ENCODE results near the gene TRIM2.

Gene TRIM2

GRCh38 chr4:153293742-153294057 is 89.5 kb downstream of the TRIM2 start:
- Mint-ChIP-seq H3K9me3 (no peaks in the 10 kb centered on the region), H3K27me3 (no peaks in the 10 kb centered on the region), H3K4me3 (no peak overlapping the region), H3K27ac (no peak overlapping the region), H3K36me3 (peaks cover 6% of the 10 kb centered on the region), H3K4me1 (peaks cover 6% of the 10 kb centered on the region)

- H3K27me3 Mint-ChIP-seq, result no peaks in the 10 kb centered on the region
- H3K4me1 Mint-ChIP-seq, result peaks cover 5% of the 10 kb centered on the region
- H3K27ac Mint-ChIP-seq, result no peak overlapping the region
- H3K9me3 Mint-ChIP-seq, result no peaks in the 10 kb centered on the region
- H3K4me3 Mint-ChIP-seq, result no peak overlapping the region
- H3K36me3 Mint-ChIP-seq, result peaks cover 12% of the 10 kb centered on the region
Observed at GRCh38 chr4:153294631-153295030, 90.4 kb downstream of the TRIM2 start.

DNA sequence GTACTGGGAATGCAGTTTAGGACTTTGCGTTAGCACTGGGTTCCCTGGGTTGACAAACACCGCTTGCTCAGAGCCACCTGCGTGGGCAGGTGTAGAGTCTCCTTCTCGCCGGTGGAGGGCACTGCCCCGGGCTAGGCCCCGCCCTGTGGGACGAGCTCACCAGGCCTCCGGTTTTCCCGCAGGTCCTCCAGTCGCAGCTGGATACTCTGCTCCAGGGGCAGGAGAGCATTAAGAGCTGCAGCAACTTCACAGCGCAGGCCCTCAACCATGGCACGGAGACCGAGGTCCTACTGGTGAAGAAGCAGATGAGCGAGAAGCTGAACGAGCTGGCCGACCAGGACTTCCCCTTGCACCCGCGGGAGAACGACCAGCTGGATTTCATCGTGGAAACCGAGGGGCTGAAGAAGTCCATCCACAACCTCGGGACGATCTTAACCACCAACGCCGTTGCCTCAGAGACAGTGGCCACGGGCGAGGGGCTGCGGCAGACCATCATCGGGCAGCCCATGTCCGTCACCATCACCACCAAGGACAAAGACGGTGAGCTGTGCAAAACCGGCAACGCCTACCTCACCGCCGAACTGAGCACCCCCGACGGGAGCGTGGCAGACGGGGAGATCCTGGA is 91.0 kb downstream of the TRIM2 start:
- Mint-ChIP-seq H3K27ac (no peak overlapping the region), H3K9me3 (no peaks in the 10 kb centered on the region), H3K36me3 (peaks cover 17% of the 10 kb centered on the region), H3K27me3 (no peaks in the 10 kb centered on the region), H3K4me1 (peaks cover 5% of the 10 kb centered on the region), H3K4me3 (no peak overlapping the region)

DNA sequence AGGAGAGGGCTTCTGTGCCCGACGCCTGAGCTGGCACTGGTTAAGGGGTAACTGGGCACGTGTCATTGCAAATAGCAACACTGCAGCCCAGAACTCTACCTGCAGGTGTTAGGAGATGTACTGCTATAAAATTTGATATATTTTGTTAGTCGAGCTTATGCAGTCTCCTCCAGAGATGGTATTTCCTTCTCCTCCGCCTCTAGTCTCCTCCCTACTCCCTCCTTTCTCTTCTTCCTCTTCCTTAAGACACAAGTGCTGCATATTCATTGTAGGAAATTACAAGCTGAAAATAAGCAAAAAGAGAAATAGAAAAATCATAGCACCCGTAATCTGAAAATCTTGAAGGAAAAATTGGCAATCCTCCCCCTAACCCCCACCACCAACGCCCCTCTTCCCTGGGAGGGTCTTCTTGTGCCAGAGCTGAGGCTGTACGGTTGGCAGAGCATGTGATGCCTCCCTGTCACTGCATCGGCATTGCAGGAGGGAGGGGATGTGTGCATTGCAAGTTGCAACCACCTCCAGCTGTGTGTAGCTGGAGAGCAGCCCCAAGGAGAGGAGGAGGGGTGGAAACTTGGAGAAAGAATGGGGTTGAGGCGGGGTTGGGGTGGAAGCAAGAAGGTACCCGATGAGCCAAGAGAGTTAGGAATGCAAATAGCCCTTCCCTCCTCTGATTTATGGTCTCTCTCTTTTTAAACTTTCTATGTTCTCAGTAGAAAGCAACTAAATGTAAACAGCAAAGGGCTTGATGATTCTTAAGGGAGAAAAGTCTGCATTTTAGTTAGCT is 92.0 kb downstream of the TRIM2 start:
- Mint-ChIP-seq H3K9me3 (no peaks in the 10 kb centered on the region), H3K4me1 (peaks cover 5% of the 10 kb centered on the region), H3K27ac (no peak overlapping the region), H3K4me3 (no peak overlapping the region), H3K27me3 (no peaks in the 10 kb centered on the region), H3K36me3 (peaks cover 21% of the 10 kb centered on the region)

DNA sequence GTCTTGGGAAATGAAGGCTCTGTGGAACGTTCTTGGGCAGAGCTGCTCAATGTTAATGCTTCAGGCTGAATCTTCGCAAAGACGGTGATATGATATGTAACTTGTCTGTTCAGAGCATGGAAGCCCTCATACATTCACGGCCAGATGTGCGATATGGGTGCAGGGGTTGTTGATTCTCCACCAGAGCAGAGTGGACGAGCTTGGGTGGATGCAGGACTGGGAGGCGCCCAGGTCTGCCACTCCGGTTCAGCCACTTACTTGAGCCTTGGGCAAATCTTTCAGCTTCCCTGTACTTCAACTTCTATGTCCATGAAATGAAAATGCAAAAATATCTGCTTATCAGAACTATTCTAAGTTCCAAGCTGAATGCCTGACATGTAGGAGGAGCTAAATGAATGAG is 92.9 kb downstream of the TRIM2 start:
- Mint-ChIP-seq H3K4me1 (peaks cover 5% of the 10 kb centered on the region), H3K4me3 (no peak overlapping the region), H3K27me3 (no peaks in the 10 kb centered on the region), H3K36me3 (peaks cover 27% of the 10 kb centered on the region), H3K9me3 (no peaks in the 10 kb centered on the region), H3K27ac (no peak overlapping the region)

DNA sequence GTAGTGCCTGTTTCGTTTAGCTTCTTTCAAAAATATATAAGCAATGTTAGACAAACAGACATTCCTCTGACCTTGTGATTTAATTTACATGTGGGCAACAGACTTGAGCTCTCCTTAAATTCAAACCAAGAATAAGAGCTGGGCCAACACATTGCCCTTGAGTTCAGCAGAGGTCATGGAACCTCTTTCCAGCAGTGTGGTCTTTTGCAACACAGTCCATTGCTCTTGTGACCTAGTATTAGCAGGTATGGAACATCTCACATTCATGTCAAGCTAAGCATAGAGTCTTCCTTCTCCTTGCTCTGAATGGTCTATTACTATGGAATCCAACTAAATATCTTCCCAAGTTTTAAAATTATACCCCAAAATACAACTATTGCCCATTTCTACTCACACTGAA is 106.5 kb downstream of the TRIM2 start:
- Mint-ChIP-seq H3K9me3 (no peaks in the 10 kb centered on the region), H3K4me1 (no peaks in the 10 kb centered on the region), H3K36me3 (peaks cover 1% of the 10 kb centered on the region), H3K27me3 (no peaks in the 10 kb centered on the region), H3K4me3 (no peak overlapping the region), H3K27ac (no peak overlapping the region)

GRCh38 chr4:153314915-153315314 is 110.7 kb downstream of the TRIM2 start:
- H3K36me3 Mint-ChIP-seq, result peaks cover 1% of the 10 kb centered on the region
- no peaks in the 10 kb centered on the region for H3K9me3 Mint-ChIP-seq
- no peaks in the 10 kb centered on the region for H3K27me3 Mint-ChIP-seq
- H3K4me1 Mint-ChIP-seq, result no peaks in the 10 kb centered on the region
- no peak overlapping the region for H3K4me3 Mint-ChIP-seq
- no peak overlapping the region for H3K27ac Mint-ChIP-seq

GRCh38 chr4:153318696-153319320 is 114.6 kb downstream of the TRIM2 start:
- Mint-ChIP-seq H3K27me3 (no peaks in the 10 kb centered on the region), H3K27ac (no peak overlapping the region), H3K4me1 (no peaks in the 10 kb centered on the region), H3K36me3 (no peaks in the 10 kb centered on the region), H3K4me3 (no peak overlapping the region), H3K9me3 (no peaks in the 10 kb centered on the region)

- no peaks in the 10 kb centered on the region for H3K36me3 Mint-ChIP-seq
- H3K27me3 Mint-ChIP-seq, result no peaks in the 10 kb centered on the region
- no peak overlapping the region for H3K27ac Mint-ChIP-seq
- H3K4me3 Mint-ChIP-seq, result no peak overlapping the region
- H3K9me3 Mint-ChIP-seq, result no peaks in the 10 kb centered on the region
- H3K4me1 Mint-ChIP-seq, result no peaks in the 10 kb centered on the region
Observed at GRCh38 chr4:153322791-153323190, 118.5 kb downstream of the TRIM2 start.

- H3K4me1 Mint-ChIP-seq, result no peaks in the 10 kb centered on the region
- H3K27me3 Mint-ChIP-seq, result no peaks in the 10 kb centered on the region
- no peak overlapping the region for H3K27ac Mint-ChIP-seq
- no peak overlapping the region for H3K4me3 Mint-ChIP-seq
- no peaks in the 10 kb centered on the region for H3K36me3 Mint-ChIP-seq
- no peaks in the 10 kb centered on the region for H3K9me3 Mint-ChIP-seq
Observed at GRCh38 chr4:153324046-153324445, 119.8 kb downstream of the TRIM2 start.

- Mint-ChIP-seq H3K4me1 (no peaks in the 10 kb centered on the region), H3K27ac (no peak overlapping the region), H3K9me3 (no peaks in the 10 kb centered on the region), H3K27me3 (no peaks in the 10 kb centered on the region), H3K36me3 (no peaks in the 10 kb centered on the region), H3K4me3 (no peak overlapping the region)
Observed at GRCh38 chr4:153325558-153325957, 121.3 kb downstream of the TRIM2 start.

DNA sequence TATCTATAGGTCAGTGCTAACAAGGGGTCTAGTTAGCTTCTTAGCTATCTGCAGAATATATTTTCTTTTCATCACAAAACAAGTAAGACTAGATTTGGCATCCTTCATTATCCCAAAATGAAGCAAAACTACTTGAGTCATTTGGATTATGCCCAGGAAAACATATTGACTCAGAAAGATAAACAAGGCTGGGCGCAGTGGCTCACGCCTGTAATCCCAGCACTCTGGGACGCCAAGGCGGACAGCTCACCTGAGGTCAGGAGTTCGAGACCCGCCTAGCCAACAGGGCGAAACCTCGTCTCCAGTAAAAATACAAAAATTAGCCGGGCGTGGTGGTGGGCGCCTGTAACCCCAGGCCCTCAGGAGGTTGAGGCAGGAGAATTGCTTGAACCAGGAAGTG is 122.3 kb downstream of the TRIM2 start:
- H3K27me3 Mint-ChIP-seq, result no peaks in the 10 kb centered on the region
- no peaks in the 10 kb centered on the region for H3K4me1 Mint-ChIP-seq
- no peak overlapping the region for H3K27ac Mint-ChIP-seq
- H3K9me3 Mint-ChIP-seq, result no peaks in the 10 kb centered on the region
- H3K4me3 Mint-ChIP-seq, result no peak overlapping the region
- H3K36me3 Mint-ChIP-seq, result no peaks in the 10 kb centered on the region

DNA sequence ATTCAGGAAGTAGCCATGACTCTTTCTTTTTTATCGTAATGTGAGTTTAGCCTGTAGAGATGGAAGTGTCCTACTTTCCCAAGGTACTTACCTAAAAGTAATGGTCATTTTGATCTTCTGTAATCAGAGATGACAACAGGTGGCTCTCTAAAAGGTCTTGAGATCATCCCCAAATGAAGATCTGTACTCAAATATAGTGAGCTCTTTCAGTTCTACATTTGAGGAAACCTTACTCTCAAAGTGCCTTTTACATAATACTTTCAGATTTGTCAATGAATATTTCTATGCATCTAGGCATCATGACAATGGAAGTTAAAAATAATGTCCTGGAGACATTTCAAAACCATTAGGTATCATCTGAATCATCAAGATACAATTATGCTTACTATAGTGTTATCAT is 123.0 kb downstream of the TRIM2 start:
- H3K36me3 Mint-ChIP-seq, result no peaks in the 10 kb centered on the region
- no peak overlapping the region for H3K27ac Mint-ChIP-seq
- H3K4me3 Mint-ChIP-seq, result no peak overlapping the region
- no peaks in the 10 kb centered on the region for H3K4me1 Mint-ChIP-seq
- H3K27me3 Mint-ChIP-seq, result no peaks in the 10 kb centered on the region
- H3K9me3 Mint-ChIP-seq, result no peaks in the 10 kb centered on the region

DNA sequence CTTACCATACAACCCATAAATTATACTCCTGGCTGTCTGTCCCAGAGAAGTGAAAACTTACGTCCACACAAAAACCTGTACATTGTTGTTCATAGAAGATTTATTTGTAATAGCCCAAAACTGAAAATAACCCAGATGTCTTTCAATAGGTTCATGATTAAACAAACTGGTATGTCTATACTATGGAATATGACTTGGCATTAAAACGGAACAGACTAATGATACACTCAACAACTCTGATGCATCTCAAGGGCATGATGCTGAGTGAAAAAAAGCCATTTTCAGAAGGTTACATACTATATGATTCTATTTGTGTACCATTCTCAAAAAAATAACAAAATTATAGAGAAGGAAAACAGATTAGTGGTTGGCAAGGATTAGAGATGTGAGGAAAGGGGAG is 128.7 kb downstream of the TRIM2 start:
- Mint-ChIP-seq H3K27me3 (no peaks in the 10 kb centered on the region), H3K4me3 (no peak overlapping the region), H3K4me1 (no peaks in the 10 kb centered on the region), H3K36me3 (no peaks in the 10 kb centered on the region), H3K9me3 (no peaks in the 10 kb centered on the region), H3K27ac (no peak overlapping the region)

- H3K4me3 Mint-ChIP-seq, result no peak overlapping the region
- H3K27me3 Mint-ChIP-seq, result no peaks in the 10 kb centered on the region
- H3K36me3 Mint-ChIP-seq, result no peaks in the 10 kb centered on the region
- H3K4me1 Mint-ChIP-seq, result no peaks in the 10 kb centered on the region
- H3K27ac Mint-ChIP-seq, result no peak overlapping the region
- H3K9me3 Mint-ChIP-seq, result no peaks in the 10 kb centered on the region
Observed at GRCh38 chr4:153333874-153334273, 129.6 kb downstream of the TRIM2 start.

DNA sequence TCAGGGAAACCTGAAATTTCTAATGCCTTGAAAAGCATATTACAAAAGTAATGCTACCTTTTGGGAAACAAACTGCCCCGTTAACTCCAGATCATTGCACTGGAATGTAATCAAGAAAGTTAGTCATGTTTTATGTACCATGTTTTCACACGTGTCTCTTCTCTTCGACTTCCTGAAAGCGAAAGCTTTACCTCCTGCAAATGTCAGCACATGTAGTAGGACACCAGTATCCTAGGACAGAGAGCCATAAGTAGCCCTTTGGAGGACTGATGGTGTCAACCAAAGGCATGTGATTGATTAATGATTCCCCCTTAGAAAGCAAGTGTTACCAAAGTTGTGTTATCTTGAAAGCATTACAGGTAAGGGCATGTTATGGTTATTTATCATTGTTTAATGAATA is 131.4 kb downstream of the TRIM2 start:
- Mint-ChIP-seq H3K27me3 (no peaks in the 10 kb centered on the region), H3K4me1 (no peaks in the 10 kb centered on the region), H3K4me3 (no peak overlapping the region), H3K27ac (no peak overlapping the region), H3K36me3 (no peaks in the 10 kb centered on the region), H3K9me3 (no peaks in the 10 kb centered on the region)

All from activated naive CD4-positive, alpha-beta T cell treated with anti-CD3 and anti-CD28 coated beads, Interleukin-2, amount 50 U/mL, for 24 hours (primary cell).